Neural crest cell (in vitro differentiated cells): ENCODE measurements around the gene ELFN2. TPM values are rescaled to one million over a fixed set of nuclear protein-coding genes. Genes with fewer than 3 reads are reported as not detected.

Experiments used
- DNase-seq: peaks from one replicate; pipeline ENCODE4 v3.0.0; 2021; ENCODE audit warnings: low read depth, mixed read lengths, low spot score
- H3K27ac Mint-ChIP-seq: one replicate; pipeline ENCODE4 v1.8.0; 2021; ENCODE audit warnings: mild to moderate bottlenecking, mixed read lengths; ENCODE audit not compliant: unreplicated experiment
- H3K27me3 Mint-ChIP-seq: 2 replicates; pipeline ENCODE4 v1.8.0; 2021; ENCODE audit warnings: low read depth, mild to moderate bottlenecking, mixed read lengths
- H3K36me3 Mint-ChIP-seq: 2 replicates; pipeline ENCODE4 v1.8.0; 2021; ENCODE audit warnings: low read depth, mild to moderate bottlenecking, mixed read lengths
- H3K4me1 Mint-ChIP-seq: 2 replicates; pipeline ENCODE4 v1.8.0; 2021; ENCODE audit warnings: mixed read lengths
- H3K4me3 Mint-ChIP-seq: one replicate; pipeline ENCODE4 v1.8.0; 2021; ENCODE audit warnings: mild to moderate bottlenecking, mixed read lengths
- H3K9me3 Mint-ChIP-seq: 2 replicates; pipeline ENCODE4 v1.8.0; 2021; ENCODE audit warnings: mixed read lengths
- CTCF ChIP-seq: fragments of 200-600 bp; sonication (generic); conservative IDR thresholded peaks from 2 replicates; pipeline ENCODE4 v1.5.0; 2021; ENCODE audit warnings: antibody characterized with exemption, mild to moderate bottlenecking
- total RNA-seq: library from RNA; stranded (reverse); gene quantifications from 2 replicates; pipeline ENCODE4 v1.2.1, GENCODE V29; 2021

Gene ELFN2
- total RNA-seq, 1 donor from 2014 or later = 0.09 TPM

DNA sequence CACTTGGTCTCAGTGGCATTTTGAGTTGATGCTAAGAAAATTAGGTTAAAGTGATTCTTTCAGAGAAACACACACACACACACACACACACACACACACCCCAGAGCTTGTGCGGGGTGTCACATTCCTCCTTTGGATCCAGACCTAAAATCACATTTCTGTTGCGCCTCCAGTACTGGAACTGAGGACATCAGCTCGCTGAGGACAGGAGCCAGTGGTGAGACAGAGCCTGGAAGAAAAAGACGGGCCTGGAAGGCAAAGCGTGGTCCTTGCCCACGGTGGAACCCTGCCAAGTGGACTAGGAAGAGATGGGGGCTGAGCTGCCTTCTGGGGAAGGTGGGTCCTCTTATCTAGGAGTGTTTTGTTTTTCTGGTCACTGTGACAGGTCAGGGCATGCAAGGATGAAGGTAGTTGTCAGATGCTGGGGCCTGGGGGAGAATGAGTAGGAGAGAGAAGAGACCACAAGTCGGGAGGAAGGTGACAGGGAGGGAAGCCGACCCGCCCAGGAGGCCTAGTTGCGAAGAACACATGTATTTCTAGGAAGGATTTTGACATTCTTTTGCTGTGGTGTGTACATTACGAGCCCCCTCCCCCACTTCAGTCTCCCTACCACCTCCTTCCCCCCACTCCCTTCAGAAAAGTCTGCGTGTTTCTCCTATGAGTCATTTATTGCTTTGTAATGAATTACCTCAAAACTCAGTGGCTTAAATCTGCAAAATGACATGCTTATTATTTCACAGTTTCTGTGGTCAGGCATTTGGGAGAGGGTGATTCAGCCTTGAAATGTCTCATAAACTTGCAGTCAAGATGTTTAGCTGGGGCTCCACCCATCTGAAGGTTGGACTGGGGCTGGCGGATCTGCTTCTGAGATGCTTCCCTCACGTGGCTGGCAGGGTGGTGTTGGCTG lies 4.8 kb upstream of the ELFN2 start:
- H3K9me3 Mint-ChIP-seq = no peaks in the 10 kb centered on the region
- H3K27ac Mint-ChIP-seq = no peak overlapping the region
- H3K4me1 Mint-ChIP-seq = peaks cover 10% of the 10 kb centered on the region
- H3K27me3 Mint-ChIP-seq = peaks cover 50% of the 10 kb centered on the region
- H3K36me3 Mint-ChIP-seq = no peaks in the 10 kb centered on the region
- H3K4me3 Mint-ChIP-seq = no peak overlapping the region
- no peak for DNase-seq
- TF ChIP-seq CTCF = no peak

DNA sequence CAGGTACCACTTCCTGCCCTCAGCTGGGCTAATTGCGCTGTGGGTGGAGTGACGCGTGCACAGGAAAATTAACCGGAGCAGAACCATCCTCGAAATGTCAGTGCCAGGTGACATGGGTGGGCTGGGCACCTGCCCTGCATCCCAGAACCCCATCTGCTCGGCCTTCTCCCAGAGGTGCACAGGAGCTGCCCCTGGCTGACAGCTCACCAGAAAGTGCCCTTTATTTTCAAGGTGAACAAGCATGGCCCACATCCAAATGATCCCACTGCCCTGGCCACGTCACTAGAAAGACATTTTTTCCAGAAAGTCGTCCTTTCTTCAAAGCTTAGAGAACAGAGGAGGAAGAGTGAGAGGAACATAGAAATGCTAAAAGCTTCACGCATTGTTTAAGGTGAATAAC lies 4.1 kb upstream of the ELFN2 start:
- DNase-seq = no peak
- H3K4me3 Mint-ChIP-seq = no peak overlapping the region
- no peak overlapping the region for H3K27ac Mint-ChIP-seq

DNA sequence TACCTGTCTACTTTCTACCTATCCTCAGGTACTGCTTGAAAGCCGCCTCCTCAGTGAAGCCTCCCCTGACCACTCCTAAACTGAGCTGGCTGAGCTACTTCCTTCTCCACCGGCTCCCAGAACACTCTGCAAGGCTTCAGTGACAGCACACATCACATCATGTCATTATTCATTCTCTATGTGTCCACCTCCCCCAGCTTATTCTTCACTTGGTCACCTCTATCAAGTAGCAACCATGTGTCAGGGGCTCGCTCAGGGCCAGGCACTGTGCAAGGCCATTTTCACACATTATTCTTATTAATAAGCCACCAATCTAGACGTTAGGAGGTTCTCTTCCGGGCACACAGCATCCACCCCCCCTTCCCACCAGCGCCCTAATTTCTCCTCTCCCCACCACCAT lies 3.7 kb upstream of the ELFN2 start:
- no peak for TF ChIP-seq CTCF
- no peak for DNase-seq
- Mint-ChIP-seq H3K9me3 (no peaks in the 10 kb centered on the region), H3K4me1 (peaks cover 15% of the 10 kb centered on the region), H3K27ac (no peak overlapping the region), H3K27me3 (peaks cover 61% of the 10 kb centered on the region), H3K36me3 (no peaks in the 10 kb centered on the region), H3K4me3 (no peak overlapping the region)

More for the DNA sequence above, 4.1 kb upstream of the ELFN2 start:
- Mint-ChIP-seq H3K27me3 (peaks cover 56% of the 10 kb centered on the region), H3K36me3 (no peaks in the 10 kb centered on the region), H3K9me3 (no peaks in the 10 kb centered on the region), H3K4me1 (peaks cover 10% of the 10 kb centered on the region)
- TF ChIP-seq CTCF = no peak

GRCh38 chr22:37428649-37429586 lies 1.6 kb upstream of the ELFN2 start:
- peak; percentile 74 for TF ChIP-seq CTCF
- no peaks in the 10 kb centered on the region for H3K36me3 Mint-ChIP-seq
- H3K27ac Mint-ChIP-seq = no peak overlapping the region
- no peaks in the 10 kb centered on the region for H3K9me3 Mint-ChIP-seq
- DNase-seq = peak; percentile 73
- H3K27me3 Mint-ChIP-seq = peaks cover 81% of the 10 kb centered on the region
- H3K4me1 Mint-ChIP-seq = peaks cover 13% of the 10 kb centered on the region
- H3K4me3 Mint-ChIP-seq = peak overlapping the region; percentile 59

DNA sequence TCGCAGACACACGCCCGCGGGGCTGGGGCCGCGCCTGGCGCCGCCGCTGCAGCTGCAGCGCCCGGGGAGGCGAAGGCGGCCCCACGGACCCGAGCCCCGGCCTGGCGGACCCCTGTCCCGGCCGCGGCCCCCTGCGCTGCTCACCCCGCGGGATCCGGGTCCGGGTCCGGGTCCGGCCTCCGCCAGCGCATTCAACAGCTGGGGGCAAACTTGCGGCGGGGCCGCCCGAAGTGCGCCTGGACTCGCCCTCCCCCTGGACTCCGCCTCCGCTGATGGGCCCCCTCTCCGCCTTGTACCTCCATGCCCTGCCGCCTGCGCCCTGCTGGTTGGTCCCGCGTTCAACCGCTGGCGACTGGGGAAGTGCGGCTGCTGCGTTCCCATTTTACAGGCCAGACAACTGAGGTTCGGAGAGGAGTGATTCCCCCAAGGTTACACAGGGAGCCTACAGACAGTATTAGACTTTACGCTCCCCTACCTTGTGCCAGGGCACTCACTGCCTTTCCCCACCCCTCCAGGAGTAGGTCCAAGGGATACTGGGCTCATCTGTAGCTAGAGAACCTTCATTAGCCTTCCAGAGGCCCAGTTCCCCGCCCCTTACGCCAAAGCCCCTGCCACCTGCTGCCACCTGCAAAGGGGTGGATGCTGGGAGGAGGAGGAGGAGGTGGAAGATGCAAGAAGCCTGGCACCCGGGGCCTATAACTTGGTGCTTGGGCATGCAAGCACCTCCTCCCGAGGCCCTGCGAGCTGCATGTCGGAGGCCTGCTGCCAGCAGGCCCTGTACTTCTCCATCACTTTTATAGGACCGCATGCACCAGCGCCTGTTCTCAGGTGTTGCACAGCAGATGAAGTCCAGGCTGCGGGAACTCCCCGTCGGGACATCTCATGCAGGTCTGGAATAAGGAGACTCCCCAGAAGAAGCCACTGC lies 694 bp upstream of the ELFN2 start:
- Mint-ChIP-seq H3K36me3 (no peaks in the 10 kb centered on the region), H3K4me1 (peaks cover 13% of the 10 kb centered on the region), H3K9me3 (no peaks in the 10 kb centered on the region), H3K27me3 (peaks cover 84% of the 10 kb centered on the region), H3K4me3 (no peak overlapping the region), H3K27ac (no peak overlapping the region)
- no peak for DNase-seq
- TF ChIP-seq CTCF = no peak
